Spinal cord (tissue), 10 donors: ENCODE data around the gene ZDHHC20. TPM values are rescaled to one million over a fixed set of nuclear protein-coding genes. Genes with fewer than 3 reads are reported as not detected.

Source experiments
- DNase-seq, 6 donors: peaks; one replicate each; pipeline versions ENCODE4 v3.0.0 to v3.0.0-alpha.2; 2013 to 2015; ENCODE audit warnings: low spot score in 6 of 6, low read depth in 4 of 6
- H3K27ac ChIP-seq: one replicate; pipeline ENCODE4 v1.5.1; 2013; ENCODE audit warnings: low read depth, low read length, control low read depth
- H3K27me3 ChIP-seq: one replicate; pipeline ENCODE4 v1.6.1; 2013; ENCODE audit warnings: low read length; ENCODE audit not compliant: control insufficient read depth, insufficient read depth
- H3K36me3 ChIP-seq: one replicate; pipeline ENCODE4 v1.6.1; 2013; ENCODE audit warnings: low read length; ENCODE audit not compliant: control insufficient read depth, insufficient read depth
- H3K4me1 ChIP-seq: one replicate; pipeline ENCODE4 v1.6.1; 2013; ENCODE audit warnings: low read length; ENCODE audit not compliant: control insufficient read depth, insufficient read depth
- H3K4me3 ChIP-seq: one replicate; pipeline ENCODE4 v1.5.1; 2013; ENCODE audit warnings: low read depth, low read length, control low read depth
- H3K9me3 ChIP-seq: one replicate; pipeline ENCODE4 v1.6.1; 2013; ENCODE audit warnings: low read length; ENCODE audit not compliant: control insufficient read depth, insufficient read depth
- WGBS: methylation state at CpG from one replicate; pipeline ENCODE4 v1.1.5; 2013; ENCODE audit warnings: missing lambda C conversion rate; ENCODE audit not compliant: insufficient coverage; 5-methylcytosine and 5-hydroxymethylcytosine counted together
- polyA plus RNA-seq, 2 donors: library from polyadenylated mRNA; unstranded; fragments of 120-200 nt; gene quantifications; one replicate each; pipeline ENCODE4 v1.2.1, GENCODE V29; 2013; ENCODE audit not compliant: insufficient read length in 2 of 2
- total RNA-seq, 2 donors: library from RNA; depleted of rRNA in 1 of 2; stranded (reverse); fragments of 120-200 nt in 1 of 2; fragments of >200 nt in 1 of 2; gene quantifications; one replicate each; pipeline versions ENCODE4 v1.2.3 to v1.2.4, GENCODE V29; 2013 to 2014
- donor health status: healthy.

Gene ZDHHC20
- total and polyA plus RNA-seq, 4 donors: 34.4 to 124 (median 40.8) TPM

DNA sequence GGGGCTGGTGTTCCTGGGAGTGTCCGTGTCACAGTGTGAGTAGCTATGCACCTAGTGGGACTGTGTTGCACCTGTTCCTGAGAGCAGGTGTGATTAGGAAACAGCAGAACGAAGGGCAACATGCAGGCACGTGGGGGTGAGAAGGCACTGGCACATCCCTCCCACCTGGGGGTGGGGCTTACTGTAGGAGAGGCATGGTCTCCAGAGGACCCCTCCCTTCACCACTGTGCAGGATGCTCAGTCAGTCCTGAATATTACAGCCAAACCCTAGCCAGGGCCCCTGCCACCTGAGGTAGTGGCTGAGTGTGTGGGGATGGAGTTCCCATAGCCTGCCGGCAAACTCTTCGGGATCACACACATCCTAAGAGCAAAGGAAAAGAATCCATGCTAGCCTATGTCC, 99.2 kb downstream of the ZDHHC20 start:
- 80% methylated on average over 2 of the region's 5 CpGs for WGBS
- Histone ChIP-seq H3K4me3 (no peak overlapping the region), H3K36me3 (no peaks in the 10 kb centered on the region), H3K27me3 (no peaks in the 10 kb centered on the region), H3K27ac (no peak overlapping the region), H3K4me1 (no peaks in the 10 kb centered on the region), H3K9me3 (peaks cover 7% of the 10 kb centered on the region)
- no peak for DNase-seq

GRCh38 chr13:21355304-21355703, 103.8 kb downstream of the ZDHHC20 start:
- Histone ChIP-seq H3K9me3 (no peaks in the 10 kb centered on the region), H3K36me3 (no peaks in the 10 kb centered on the region), H3K4me1 (no peaks in the 10 kb centered on the region), H3K4me3 (no peak overlapping the region), H3K27me3 (no peaks in the 10 kb centered on the region), H3K27ac (no peak overlapping the region)
- DNase-seq: no peak
- 77% methylated on average over 3 of the region's 3 CpGs for WGBS

GRCh38 chr13:21354721-21355120, 104.4 kb downstream of the ZDHHC20 start:
- no peak overlapping the region for H3K4me3 ChIP-seq
- 92% methylated on average over 13 of the region's 13 CpGs for WGBS

DNA sequence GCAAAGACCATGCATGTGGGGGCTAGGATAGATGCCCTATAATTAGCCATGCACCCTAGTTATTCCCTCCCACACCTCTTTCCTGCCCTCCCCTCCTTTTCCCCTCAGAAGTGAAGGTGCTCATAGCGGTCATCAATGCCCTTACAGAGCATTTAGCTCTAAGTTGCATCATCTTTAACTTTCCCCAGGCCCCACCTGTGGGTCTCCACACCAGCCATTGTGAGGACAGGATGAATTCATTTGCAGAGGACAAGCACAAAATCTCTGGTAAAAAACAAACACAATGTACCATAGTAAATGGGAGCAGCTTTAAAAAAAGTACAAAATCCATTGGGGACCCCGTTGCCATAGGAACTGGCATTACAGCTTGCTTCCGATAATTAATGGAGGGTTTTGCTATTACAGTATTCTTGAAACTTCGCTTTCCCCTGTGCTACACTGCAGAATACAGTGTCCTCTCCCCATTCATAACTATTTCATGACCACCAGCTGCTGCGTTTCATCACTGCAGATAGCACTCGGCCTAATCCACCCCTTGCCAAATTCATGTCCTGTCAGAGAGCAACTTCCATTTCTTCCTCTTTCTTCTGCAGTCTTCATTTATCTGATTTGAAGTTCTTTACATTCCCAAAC, 110.5 kb downstream of the ZDHHC20 start:
- no peak overlapping the region for H3K27ac ChIP-seq
- no peak overlapping the region for H3K4me3 ChIP-seq
- no peaks in the 10 kb centered on the region for H3K27me3 ChIP-seq
- no peaks in the 10 kb centered on the region for H3K9me3 ChIP-seq
- no peaks in the 10 kb centered on the region for H3K36me3 ChIP-seq
- 45% methylated on average over 4 of the region's 6 CpGs for WGBS
- peaks cover 14% of the 10 kb centered on the region for H3K4me1 ChIP-seq
- DNase-seq: peak in 3 of 6 donors; percentile 10 to 90 (median 25)

More at GRCh38 chr13:21354721-21355120, 104.4 kb downstream of the ZDHHC20 start:
- no peaks in the 10 kb centered on the region for H3K27me3 ChIP-seq
- no peaks in the 10 kb centered on the region for H3K36me3 ChIP-seq
- no peaks in the 10 kb centered on the region for H3K9me3 ChIP-seq
- no peak for DNase-seq
- H3K27ac ChIP-seq: no peak overlapping the region
- H3K4me1 ChIP-seq: no peaks in the 10 kb centered on the region

DNA sequence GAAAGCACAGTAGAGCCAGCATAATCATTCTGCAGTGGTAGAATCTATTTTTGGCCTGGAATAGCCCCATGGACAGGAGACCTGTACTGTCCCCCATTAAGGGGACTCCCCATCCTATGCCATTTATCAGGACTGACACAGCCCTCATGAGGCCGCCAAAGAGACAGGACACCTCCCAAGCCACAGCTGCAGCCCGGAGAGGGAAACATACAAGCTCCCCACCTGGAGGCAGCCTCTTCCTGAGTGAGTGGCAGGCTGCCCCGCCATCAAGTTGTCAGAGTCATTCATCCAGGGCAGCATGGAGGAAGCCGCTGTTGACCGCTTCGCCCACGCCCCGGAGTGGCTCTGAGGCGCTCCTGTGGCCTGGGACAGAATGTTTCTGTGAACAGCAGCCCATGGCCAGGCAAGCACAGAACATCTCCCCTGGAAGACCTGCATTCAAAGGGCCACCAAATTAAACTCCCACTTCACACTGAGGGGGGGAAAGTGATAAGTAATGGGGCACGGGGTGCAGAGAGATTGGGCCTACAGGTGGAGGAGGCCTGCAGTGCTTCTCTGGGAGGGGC, 111.3 kb downstream of the ZDHHC20 start:
- H3K9me3 ChIP-seq: no peaks in the 10 kb centered on the region
- H3K36me3 ChIP-seq: no peaks in the 10 kb centered on the region
- no peaks in the 10 kb centered on the region for H3K27me3 ChIP-seq
- no peak overlapping the region for H3K27ac ChIP-seq
- DNase-seq: no peak
- no peak overlapping the region for H3K4me3 ChIP-seq
- WGBS: 70% methylated on average over 8 of the region's 10 CpGs
- H3K4me1 ChIP-seq: peaks cover 15% of the 10 kb centered on the region

DNA sequence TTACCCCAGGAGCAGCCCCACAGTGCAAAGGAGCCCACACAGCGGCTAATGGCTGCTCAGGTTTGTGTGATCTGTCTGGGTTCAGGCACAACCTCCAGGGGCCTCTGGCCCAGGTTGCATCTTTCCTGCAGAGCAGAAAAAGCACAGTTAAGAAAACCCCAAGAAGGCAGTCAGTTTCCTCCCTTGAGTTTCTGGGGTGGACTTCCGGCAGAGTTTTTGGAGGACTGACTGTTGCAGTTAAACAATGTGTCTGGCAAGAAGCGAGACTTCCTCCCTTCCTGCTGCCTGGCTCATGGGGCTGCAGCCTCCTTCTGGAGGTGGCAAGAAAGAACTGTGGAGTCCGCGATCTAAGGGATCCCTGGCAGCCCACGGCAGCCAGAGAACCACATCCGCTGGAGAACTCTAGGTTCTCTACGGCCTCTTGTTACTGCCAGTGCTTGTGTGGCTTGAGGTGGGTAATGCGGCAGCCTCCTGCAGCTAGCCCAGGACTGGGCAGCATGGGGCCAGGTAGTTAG, 114.4 kb downstream of the ZDHHC20 start:
- Histone ChIP-seq H3K9me3 (no peaks in the 10 kb centered on the region), H3K27ac (no peak overlapping the region), H3K4me1 (peaks cover 25% of the 10 kb centered on the region), H3K36me3 (no peaks in the 10 kb centered on the region), H3K4me3 (no peak overlapping the region), H3K27me3 (no peaks in the 10 kb centered on the region)
- DNase-seq: no peak
- 74% methylated on average over 5 of the region's 9 CpGs for WGBS

- DNase-seq: no peak
- Histone ChIP-seq H3K36me3 (no peaks in the 10 kb centered on the region), H3K27me3 (no peaks in the 10 kb centered on the region), H3K9me3 (no peaks in the 10 kb centered on the region), H3K27ac (no peak overlapping the region), H3K4me3 (no peak overlapping the region), H3K4me1 (peaks cover 25% of the 10 kb centered on the region)
- 100% methylated on average over 1 of the region's 4 CpGs for WGBS
Observed at GRCh38 chr13:21343659-21344058, 115.4 kb downstream of the ZDHHC20 start.

GRCh38 chr13:21342699-21343442, 116.2 kb downstream of the ZDHHC20 start:
- H3K4me1 ChIP-seq: peaks cover 19% of the 10 kb centered on the region
- no peak for DNase-seq
- H3K36me3 ChIP-seq: no peaks in the 10 kb centered on the region
- no peak overlapping the region for H3K27ac ChIP-seq
- H3K4me3 ChIP-seq: no peak overlapping the region
- H3K27me3 ChIP-seq: no peaks in the 10 kb centered on the region
- 90% methylated on average over 2 of the region's 5 CpGs for WGBS
- H3K9me3 ChIP-seq: no peaks in the 10 kb centered on the region

DNA sequence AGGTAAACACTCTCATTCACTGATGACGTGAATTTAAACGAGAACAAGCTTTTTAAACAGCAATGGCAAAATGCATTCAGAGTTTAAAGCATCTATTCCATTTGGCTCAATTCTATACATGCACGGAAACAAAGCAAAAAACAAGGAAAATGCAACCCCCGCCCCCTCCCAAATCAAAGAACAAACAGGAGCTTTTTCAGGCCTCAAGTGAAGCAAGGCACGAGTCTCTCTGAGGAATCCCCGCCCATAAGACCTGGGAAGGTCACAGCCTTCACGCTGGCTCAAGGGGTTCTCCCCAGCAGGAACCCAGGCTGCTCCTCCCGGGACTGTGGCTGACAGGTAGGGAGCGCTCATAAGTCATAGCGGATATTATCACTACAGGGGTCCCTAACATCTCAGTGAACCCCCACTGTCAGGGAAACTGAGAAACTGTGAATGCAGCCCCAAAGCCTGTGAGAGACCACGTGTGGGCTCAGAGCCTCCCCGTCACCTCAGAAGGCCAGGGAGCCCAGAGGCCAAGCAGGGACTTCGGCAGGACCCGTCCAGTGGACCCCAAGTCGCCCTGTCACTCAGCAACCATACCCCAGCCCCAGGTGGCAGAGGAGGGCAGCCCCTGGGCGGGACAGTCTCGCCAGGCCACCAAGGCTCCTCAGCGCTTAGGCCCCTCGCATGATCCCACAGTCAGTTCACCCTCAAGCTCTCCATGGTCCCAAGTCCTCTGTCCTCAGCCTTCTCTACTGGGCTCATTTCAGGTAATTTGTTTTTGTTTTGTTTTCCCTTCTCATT, 117.3 kb downstream of the ZDHHC20 start:
- no peak overlapping the region for H3K27ac ChIP-seq
- DNase-seq: peak in 1 of 6 donors; percentile 18
- no peaks in the 10 kb centered on the region for H3K27me3 ChIP-seq
- WGBS: 77% methylated on average over 16 of the region's 19 CpGs
- H3K4me1 ChIP-seq: peaks cover 17% of the 10 kb centered on the region
- no peaks in the 10 kb centered on the region for H3K36me3 ChIP-seq
- H3K4me3 ChIP-seq: no peak overlapping the region
- no peaks in the 10 kb centered on the region for H3K9me3 ChIP-seq
